NCI-H2171 treated with DMSO at 0.1 percent for 48 hours (cell line): ENCODE results near the gene TMEM86B.
"Not testable (repeated sequence)": the region's sequence is repeated elsewhere in the genome, so short reads cannot be mapped to it uniquely, and the experiment has no call there.

Source experiments
- DNase-seq: peaks from one replicate; lab custom pipeline; 2025; lab: John Stamatoyannopoulos, UW

TMEM86B gene

DNA sequence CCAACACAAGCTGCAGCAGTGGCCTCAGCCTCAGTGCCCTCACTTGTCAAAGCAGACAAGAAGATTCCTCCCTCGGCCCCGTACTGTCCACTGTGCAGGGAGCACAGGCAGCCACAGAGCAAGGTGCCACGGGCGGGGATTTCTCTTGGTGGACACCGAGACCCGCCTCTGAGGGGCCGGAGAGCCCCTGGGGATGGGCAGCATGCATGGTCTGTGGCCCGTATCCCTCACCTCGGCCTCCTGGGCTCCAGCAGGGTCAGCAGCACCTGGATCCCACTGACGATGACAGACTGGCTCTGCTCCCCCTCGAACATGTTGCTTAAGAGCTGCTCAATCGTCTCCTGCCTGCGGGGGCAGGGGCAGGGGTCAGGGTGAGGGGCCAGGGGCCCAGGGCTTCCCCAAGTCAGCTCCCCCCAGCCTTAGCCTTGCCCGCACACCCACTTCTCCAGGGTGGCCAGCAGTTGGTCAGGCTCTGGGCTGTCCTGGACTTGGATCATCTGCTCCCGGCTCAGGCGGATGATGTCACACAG lies 13.4 kb upstream of the TMEM86B start:
- DNase-seq: no peak

DNA sequence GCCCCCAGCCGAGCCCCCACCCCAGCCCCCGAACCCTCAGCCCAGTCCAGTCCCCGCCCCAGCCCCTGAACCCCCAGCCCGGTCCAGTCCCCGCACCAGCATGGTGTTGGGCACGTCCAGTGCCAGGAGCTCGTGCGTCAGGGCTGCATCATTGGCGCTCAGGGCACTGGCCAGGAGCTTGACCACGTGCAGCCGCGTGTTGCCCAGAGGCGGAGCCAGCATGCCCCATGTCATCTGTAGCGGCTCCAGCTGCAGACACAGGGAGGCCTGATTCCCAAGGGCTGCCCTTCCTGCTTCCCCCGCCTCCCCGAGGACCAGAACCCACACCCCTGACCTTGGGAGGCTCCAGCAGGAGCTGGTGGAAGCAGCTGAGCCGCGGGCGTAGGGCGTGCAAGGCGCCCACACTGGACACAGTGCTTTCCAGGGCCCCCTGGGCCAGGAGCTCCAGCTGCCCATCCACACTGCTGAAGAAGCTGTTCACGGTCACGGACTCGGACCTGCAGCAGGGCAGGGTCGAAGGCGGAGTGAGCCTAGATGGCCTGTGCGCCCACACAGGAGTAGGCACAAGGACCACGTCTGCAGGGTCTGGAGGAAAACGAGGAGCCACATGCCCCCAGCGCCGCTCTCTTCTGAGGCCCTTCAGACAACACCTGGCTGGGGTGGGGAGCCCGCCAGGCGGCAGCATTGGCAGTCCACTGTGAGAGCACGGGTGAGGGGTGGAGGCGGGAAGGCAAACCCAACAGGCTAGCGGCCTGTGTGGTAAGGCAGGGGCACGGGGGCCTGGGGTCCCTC lies 12.8 kb upstream of the TMEM86B start:
- DNase-seq: no peak

DNA sequence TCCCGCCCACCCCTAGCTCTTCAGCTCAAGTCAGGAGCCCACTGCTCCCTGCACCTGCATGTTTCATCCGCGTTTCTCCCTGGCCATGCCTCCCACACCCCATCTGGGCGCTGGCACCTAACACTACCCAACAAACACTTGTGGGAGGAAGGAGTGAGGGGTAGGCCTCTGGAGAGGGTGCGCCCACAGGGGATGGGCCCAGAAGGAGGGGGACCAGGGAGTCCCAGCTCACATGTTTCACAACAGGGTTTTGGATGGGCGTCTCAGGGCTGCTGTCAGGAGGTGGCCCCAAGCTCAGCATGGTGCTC lies 12.1 kb upstream of the TMEM86B start:
- no peak for DNase-seq

DNA sequence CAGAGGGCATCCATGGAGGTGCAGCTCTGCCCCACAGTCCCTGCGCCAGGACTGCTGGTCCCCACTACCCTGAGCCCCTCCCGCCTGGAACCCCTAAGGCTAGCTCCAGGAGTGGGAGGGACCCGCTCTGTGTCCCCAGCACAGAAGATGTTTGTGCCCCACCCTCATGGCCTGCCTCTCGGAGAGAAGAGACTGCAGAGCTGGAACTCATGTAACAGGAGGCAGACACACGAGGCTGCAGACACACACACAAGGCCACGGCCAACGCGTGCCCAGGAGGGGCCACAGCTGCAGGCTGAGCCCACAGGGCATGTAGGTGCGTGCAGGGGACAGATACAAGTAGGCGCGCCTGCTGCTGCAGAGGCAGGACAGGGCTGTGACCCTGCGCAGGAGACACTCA lies 10.4 kb upstream of the TMEM86B start:
- no peak for DNase-seq

DNA sequence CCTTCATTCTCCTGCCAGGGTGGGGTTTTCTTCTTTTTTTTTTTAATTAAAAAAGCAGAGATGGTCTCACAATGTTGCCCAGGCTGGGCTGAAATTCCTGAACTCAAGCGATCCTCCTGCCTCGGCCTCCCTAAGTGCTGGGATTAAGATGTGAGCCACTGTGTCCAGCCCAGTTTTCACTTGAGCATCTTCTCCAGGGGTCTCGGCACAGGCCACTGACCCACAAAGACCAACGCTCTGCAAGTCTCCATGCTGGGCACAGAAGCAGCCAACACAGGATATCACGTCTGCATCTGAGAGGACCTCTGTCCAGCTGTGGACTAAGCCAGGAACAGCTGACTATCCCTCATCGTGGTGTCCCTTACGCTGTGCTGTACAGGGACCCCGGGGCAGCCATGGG lies 9.5 kb upstream of the TMEM86B start:
- no peak for DNase-seq

DNA sequence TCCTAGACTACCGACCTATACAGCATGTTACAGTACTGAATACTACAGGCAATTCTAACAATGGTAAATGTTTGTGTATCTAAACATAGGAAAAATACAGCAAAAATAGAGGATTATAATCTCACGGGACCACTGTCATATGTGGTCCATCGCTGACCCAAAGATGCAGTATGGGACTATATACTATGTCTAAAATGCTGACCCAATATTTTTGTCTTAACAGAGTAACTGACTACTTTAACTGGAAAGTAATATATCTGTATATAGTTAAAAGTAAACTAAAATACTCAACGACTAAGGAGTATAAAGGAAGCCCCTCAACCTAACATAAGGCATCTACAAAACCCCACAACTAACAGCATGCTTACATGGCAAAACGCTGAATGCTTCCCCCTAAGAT lies 4.4 kb upstream of the TMEM86B start:
- DNase-seq: no peak

DNA sequence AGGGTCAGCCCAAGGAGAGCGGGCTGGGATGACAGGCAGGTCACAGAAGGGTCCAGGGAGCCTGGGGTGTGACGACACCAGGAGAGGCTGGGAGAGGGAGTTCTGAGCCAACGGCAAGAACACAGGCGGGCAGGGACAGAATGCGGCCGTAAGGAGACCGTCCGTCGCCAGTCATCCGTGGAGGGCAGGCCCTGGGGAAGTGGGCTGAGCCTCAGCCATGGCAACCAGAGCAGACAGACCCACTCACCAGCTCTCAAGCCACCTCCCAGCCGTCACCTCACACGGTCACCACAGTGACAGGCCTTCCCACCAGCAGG lies 3.7 kb upstream of the TMEM86B start:
- DNase-seq: no peak

DNA sequence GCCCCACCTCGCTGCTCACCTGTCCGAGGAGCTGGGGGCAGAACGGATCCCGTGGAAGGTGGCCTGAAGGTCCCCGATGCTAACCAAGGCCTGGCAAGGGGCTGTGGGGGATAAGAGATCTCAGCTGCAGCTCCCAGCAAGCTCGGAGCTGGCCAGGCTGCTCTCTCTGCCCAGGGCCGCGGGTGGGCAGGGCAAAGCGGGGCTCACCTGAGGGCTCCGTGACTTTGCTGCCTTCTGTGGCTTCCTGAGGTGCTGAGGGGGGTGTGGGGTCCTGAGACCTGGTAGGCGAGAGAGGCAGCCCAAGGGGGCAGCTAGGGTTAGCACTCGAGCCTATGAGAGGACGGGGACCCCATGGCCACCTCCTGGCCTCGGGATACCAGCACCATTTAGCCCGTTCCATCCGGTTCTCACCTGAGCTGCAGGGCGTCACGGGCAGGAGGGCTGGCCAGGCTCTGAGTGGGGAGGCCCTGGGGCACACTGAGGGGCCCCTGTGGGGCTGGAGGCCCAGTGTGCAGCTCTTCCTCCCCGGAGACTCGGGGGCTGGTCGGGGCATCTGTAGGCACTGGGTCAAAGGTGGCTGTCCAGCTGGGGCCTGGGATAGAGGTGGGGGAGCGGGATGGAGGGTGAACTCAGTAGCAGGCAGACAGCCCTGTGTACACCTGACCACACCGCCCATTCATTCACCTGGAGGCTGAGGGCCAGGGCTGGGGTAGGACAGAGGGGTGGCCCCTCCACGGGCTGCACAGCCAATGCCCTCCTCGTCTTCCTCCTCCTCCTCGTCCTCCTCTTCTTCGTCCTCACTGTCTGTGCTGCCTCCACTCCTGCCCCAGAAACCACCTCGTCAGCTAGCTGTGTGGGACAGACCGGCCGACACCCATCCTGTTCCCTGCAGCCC lies 3.1 kb upstream of the TMEM86B start:
- no peak for DNase-seq

DNA sequence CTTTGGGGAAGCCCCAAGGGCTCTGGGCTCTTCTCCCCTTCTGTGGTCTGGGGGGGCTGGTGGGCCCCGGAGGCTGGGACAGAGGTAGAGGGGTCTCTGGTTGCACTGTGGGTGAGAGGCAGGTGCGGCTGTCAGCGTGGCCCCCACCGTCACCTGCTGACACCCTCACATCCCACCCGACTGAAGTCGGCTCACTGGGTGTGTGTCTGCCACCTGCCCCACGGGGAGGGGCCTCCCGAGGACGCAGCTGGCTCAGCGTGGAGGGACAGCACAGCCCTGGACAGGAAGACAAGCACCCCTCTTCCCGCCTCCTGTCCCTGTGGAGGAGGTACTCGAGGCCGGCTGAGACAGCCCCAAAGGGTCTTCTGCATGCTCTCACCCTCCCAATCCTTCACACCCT lies 2.2 kb upstream of the TMEM86B start:
- no peak for DNase-seq

DNA sequence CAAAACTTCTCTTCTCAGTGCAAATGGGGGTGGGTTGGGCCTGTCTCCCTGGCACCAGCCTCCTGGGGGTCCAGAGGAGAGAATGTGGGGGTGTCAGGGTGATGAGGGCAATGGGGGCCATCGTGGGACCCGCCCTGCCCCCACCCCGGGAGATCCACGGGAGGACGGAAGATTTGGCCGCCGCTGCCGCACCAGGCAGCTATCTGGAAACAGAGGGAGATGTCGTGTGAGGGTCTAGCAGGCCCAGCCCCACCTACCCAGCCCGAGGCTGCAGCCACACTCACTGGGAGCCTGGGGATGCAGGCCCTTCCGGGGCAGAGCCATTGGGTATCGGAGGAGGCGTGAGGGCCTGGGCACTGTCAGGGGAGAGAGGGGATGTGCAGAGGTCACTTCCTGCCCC lies 1.8 kb upstream of the TMEM86B start:
- DNase-seq: no peak

DNA sequence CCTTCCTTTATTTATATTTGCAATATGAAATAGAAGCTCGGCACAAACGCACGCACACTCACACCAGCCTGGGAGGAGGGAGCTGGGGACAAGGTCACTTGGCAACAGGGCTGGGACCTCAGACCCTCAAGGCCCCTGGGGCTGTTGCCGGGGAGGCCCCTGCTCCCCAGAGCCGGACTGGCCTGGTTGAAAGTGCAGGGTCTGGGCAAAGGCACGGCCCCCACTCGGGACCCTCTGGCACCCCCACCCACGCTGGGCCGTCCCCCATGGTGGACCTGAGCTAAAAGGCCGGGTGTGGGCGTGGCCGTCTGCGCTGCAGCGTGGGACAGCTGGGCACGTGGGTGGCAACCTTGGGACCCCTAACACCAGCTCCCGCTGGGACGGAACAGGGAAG lies 1.2 kb upstream of the TMEM86B start:
- DNase-seq: no peak

DNA sequence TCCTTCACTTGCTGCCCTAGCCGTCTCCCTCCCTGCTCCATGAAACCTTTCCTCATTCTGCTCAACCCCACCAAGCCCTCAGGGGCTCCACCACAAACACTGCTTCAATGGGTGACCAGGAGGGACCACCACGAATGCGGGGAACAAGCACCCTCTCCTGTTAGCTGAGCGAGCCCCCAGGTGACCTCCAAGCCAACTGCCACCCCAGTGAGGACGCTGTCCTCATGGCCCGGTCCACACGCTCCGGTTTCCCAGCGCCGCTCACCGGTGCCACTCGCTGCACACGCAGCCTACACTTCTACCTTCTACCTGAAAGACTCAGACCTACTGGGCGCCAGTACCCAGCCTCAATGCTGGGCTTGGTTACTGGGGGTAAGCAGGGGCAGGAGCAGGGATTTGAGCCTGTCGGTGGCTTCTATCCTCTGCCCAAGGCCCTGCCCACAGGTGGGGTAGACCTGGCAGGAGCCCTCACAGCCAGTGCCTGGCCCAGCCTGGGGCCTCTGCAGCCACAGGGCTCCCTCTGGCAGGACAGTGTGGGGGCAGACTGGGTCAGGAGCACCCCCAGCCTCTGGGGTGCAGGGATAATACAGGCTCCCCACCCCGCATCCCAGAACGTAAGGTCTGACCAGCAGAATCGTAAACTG lies 704 bp upstream of the TMEM86B start:
- no peak for DNase-seq

DNA sequence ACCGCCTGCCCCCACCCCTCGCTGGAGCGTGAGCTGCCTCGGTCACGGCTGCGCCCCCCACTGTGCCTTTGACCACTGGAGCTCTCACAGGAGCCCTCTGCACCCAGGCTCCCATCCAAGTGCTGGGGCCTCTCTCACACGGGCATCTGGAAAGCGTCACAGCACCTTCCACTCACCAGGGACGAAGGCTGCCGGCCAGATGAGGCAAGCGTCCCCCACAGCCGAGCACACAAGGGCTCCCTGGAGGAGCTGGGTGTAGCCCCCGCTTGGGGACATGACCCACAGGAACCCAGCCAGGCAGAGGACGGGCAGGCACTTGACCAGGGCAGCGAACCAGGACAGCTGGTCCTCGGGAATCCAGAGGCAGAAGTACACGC lies 560 bp downstream of the TMEM86B start:
- no peak for DNase-seq

DNA sequence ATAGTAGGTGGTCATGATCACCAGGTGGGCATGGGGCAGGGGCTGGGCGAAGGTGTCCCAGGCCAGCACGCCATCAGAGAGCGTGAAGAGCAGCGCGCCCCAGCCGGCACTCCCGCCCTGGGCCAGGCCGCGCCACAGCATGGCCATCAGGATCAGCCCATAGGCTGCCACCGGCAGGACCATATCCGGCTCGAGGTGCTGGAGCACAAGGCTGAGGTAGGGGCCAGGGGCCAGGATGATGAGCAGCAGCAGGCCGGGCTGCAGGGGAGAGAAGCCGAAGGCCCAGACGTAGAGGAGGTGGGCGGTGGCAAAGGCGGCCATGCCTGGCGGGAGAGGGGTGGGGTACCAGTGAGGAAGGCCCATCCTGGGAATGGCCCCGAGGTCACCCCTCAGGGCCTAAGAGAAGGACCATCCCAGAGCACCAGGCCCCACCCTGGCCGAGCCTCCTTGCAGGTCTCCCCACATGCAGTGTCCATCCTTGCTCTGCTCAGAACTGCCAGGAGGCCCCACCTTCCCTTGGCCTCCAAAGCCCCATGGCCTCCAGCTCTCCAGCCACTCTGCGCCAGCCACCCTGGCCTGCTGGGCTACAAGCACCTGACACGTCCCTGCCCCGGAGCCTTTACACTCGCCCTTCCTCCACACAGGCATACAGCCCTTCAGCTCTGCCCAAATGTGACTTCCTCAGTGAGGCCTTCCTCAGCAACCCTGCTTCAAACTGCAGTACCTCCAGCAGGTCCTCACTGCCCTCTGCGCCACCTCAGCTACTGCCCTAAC lies 1.1 kb downstream of the TMEM86B start:
- no peak for DNase-seq

DNA sequence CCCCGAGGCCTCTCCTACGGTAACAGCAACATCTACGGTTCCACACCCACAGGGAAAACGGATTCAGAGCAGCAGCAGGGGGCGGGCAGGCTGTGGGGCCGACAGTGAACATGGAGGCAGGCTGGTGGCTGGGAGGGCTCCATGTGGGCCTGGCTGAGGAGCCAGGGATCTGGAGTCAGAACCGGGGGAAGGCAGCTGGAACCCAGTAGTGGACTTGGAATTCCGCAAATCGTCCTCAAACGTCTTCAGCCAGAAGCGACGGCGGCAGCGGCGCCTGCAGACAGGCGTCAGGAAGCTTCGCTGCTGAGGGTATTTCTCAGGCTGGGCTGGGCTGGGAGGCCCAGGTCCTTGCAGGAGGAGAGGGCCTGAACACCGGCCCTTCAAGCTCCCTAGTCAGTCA lies 1.8 kb downstream of the TMEM86B start:
- no peak for DNase-seq

DNA sequence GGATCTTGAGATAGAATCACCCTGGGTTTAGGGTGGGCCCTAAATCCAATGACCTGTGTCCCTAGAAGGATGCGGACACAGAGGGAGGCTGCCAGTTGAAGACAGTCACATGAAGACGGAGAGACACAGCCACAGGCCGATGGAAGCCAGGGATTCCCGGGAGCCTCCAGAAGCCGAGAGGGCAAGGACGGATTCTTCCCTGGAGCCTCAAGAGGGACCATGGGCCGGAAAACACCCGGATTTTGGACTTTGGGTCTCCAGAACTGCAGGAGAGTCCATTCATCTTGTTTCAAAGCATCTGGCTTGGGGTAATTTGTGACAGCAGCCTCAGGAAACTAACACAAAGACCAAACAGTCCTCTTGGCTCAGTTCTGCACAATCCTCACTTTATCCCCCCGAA lies 2.3 kb downstream of the TMEM86B start:
- no peak for DNase-seq

DNA sequence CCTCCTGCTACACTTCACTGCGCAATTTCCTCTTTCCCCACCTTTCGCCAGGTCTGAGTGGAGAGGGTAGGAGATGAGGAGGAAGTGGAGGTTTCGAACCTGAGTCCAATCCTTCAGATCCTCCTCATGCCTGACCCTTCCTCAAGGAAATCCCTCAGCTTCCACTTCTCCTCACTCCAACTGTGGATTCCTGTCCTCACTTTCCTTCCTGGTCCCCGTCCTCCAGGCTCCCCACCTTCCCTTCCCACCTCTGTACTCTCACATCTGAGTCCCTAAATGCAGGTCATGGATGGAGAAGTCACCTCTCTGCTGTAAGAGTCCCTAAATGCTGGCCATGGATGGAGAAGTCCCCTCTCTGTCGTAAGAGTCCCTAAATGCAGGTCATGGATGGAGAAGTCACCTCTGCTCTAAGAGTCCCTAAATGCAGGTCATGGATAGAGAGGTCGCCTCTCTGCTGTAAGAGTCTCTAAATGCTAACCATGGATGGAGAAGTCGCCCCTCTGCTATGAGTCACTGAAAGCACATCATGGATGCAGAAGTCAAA lies 3.1 kb downstream of the TMEM86B start:
- no peak for DNase-seq

DNA sequence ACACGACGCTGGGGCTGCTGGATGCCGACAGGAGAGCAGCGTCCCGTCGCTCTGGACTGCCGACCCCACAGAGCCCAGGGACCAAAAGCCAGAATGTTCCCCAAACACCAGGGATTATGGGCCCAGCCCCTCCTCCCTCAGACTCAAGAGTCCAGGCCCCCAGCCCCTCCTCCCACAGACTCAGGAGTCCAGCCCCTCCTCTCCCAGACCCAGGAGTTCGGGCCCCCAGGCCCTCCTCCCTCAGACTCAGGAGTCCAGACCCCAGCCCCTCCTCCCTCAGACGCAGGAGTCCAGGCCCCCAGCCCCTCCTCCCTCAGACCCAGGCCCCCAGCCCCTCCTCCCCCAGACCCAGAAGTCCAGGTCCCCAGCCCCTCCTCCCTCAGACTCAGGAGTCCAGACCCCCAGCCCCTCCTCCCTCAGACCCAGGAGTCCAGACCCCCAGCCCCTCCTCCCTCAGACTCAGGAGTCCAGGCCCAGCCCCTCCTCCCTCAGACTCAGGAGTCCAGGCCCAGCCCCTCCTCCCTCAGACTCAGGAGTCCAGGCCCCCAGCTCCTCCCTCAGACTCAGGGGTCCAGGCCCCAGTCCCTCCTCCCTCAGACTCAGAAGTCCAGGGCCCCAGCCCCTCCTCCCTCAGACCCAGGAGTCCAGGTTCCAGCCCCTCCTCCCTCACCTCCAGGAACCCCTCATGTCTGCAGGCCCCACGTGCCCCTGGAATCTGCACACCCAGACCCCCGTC lies 3.7 kb downstream of the TMEM86B start:
- DNase-seq: not testable (repeated sequence)

DNA sequence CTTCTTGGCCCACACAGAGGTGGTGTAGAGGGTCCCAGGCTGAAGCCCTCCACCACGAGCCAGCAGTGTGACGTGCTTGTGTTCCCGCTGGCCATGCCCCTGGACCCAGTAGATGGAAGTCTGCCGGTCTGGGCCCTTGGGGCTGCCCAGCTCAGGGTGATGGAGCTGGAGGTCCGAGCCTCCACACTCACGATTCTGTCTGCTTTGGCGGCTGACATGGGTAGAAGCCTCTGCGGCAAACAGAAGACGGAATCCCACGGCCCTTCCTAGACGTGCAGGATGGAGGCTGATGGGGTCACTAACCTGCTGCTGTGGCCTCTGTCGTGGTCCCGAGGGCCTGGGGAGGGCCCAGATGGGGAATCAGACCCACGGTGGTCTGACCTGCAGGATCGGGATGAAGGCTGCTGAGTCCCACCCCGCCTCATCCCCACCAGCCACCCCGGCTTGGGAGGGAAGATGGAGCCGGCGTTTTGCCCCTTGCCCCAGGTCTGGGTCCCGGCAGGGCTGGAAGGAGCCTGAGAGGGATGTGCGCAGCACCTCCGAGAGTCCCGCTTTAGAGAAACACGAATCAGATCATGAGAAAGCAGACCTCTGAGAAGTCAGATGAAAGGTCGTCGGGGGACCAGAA lies 4.4 kb downstream of the TMEM86B start:
- DNase-seq: no peak

DNA sequence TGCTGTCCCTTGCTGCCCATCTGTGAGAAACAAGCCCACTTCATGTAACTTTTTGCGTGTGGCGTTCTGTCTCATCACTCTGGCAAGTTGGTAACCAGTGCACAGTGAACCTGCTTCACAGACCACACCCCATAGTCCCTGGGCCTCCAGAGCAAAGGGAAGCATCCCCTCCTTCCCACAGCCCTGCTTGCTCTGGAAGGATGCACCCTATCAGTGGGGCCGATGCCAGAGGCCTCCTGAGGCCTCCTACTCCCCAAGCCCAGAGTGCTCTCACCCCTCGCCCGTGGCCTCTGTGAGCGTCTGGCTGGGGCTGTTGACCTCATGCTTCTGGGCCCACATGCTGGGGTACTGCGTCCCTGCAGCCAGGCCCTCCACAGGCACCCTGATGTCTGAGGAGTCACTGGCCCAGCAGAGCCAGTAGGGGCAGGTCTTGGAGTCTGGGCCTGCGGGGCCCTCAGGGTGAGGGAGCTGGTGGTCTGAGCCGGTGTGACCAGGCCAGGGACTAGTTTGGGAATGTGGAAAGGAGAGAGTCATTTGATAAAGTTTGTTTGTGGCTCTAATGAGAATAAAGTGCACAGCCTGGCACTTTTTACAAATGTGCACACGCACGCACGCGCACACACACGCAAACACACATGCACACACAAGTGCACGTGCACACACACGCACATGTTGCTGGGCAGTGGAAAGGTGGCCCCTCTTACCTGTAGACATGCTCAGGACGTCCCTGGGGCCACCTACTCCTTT lies 5.1 kb downstream of the TMEM86B start:
- DNase-seq: no peak
